ENCODE measurements around the gene SLC2A9. TPM values are rescaled to one million over a fixed set of nuclear protein-coding genes. Genes with fewer than 3 reads are reported as not detected.

The SLC2A9 gene
- total RNA-seq, 2 donors from 2014 or later = 0.95 to 1.9 TPM

GRCh38 chr4:9847968-9848748 is 173.1 kb downstream of the SLC2A9 start:
- Histone ChIP-seq H3K27me3 (ENCODE audit: control insufficient read depth, insufficient read depth, low read length, poor library complexity, severe bottlenecking) (no peaks in the 10 kb centered on the region), H3K4me1 (ENCODE audit: control insufficient read depth, insufficient read depth, low read length) (no peaks in the 10 kb centered on the region), H3K36me3 (ENCODE audit: control insufficient read depth, insufficient read depth, low read length) (no peaks in the 10 kb centered on the region), H3K27ac (ENCODE audit: low read depth, low read length) (no peak overlapping the region), H3K9me3 (ENCODE audit: control insufficient read depth, low read length) (no peaks in the 10 kb centered on the region), H3K9ac (ENCODE audit: extremely low read depth, low read length, poor library complexity, severe bottlenecking) (no peak overlapping the region), H3K4me3 (ENCODE audit: low read length) (no peak overlapping the region)
- no peak for DNase-seq
- Mint-ChIP-seq H3K9me3 (peaks cover 3% of the 10 kb centered on the region), H3K4me1 (peaks cover 2% of the 10 kb centered on the region), H3K4me3 (no peak overlapping the region), H3K27me3 (ENCODE audit: insufficient read depth) (peaks cover 3% of the 10 kb centered on the region), H3K36me3 (ENCODE audit: low read depth) (no peaks in the 10 kb centered on the region), H3K27ac (no peak overlapping the region)
- TF ChIP-seq CTCF (conservative IDR thresholded peaks at IDR 0.05) = no peak
- 92 to 100% methylated on average over 2 to 5 of the region's 5 CpGs for WGBS, 2 experiments (ENCODE audit: insufficient coverage in 1 of 2, insufficient read length in 1 of 2)

GRCh38 chr4:9845791-9846493 is 175.4 kb downstream of the SLC2A9 start:
- H3K4me1 ChIP-seq (ENCODE audit: control insufficient read depth, insufficient read depth, low read length) = no peaks in the 10 kb centered on the region
- Mint-ChIP-seq H3K27me3 (ENCODE audit: insufficient read depth) (peaks cover 3% of the 10 kb centered on the region), H3K4me3 (no peak overlapping the region), H3K36me3 (ENCODE audit: low read depth) (no peaks in the 10 kb centered on the region), H3K27ac (no peak overlapping the region), H3K4me1 (peaks cover 2% of the 10 kb centered on the region), H3K9me3 (peaks cover 13% of the 10 kb centered on the region)
- WGBS, 2 experiments (ENCODE audit: insufficient coverage in 1 of 2, insufficient read length in 1 of 2) = 89 to 99% methylated on average over 7 to 9 of the region's 9 CpGs
- peak; percentile 16 for TF ChIP-seq CTCF (conservative IDR thresholded peaks at IDR 0.05)
- H3K36me3 ChIP-seq (ENCODE audit: control insufficient read depth, insufficient read depth, low read length) = no peaks in the 10 kb centered on the region
- H3K27me3 ChIP-seq (ENCODE audit: control insufficient read depth, insufficient read depth, low read length, poor library complexity, severe bottlenecking) = no peaks in the 10 kb centered on the region
- no peak overlapping the region for H3K4me3 ChIP-seq (ENCODE audit: low read length)
- DNase-seq = no peak
- no peak overlapping the region for H3K9ac ChIP-seq (ENCODE audit: extremely low read depth, low read length, poor library complexity, severe bottlenecking)
- peaks cover 9% of the 10 kb centered on the region for H3K9me3 ChIP-seq (ENCODE audit: control insufficient read depth, low read length)
- no peak overlapping the region for H3K27ac ChIP-seq (ENCODE audit: low read depth, low read length)

- H3K9ac ChIP-seq (ENCODE audit: extremely low read depth, low read length, poor library complexity, severe bottlenecking) = no peak overlapping the region
- H3K36me3 Mint-ChIP-seq (ENCODE audit: low read depth) = no peaks in the 10 kb centered on the region
- H3K9me3 ChIP-seq (ENCODE audit: control insufficient read depth, low read length) = peaks cover 19% of the 10 kb centered on the region
- no peak for TF ChIP-seq CTCF (conservative IDR thresholded peaks at IDR 0.05)
- H3K4me3 Mint-ChIP-seq = no peak overlapping the region
- no peaks in the 10 kb centered on the region for H3K27me3 ChIP-seq (ENCODE audit: control insufficient read depth, insufficient read depth, low read length, poor library complexity, severe bottlenecking)
- H3K4me1 Mint-ChIP-seq = no peaks in the 10 kb centered on the region
- no peak overlapping the region for H3K27ac ChIP-seq (ENCODE audit: low read depth, low read length)
- no peaks in the 10 kb centered on the region for H3K36me3 ChIP-seq (ENCODE audit: control insufficient read depth, insufficient read depth, low read length)
- 88 to 94% methylated on average over 2 of the region's 2 CpGs for WGBS, 2 experiments (ENCODE audit: insufficient coverage in 1 of 2, insufficient read length in 1 of 2)
- peaks cover 29% of the 10 kb centered on the region for H3K9me3 Mint-ChIP-seq
- no peak overlapping the region for H3K27ac Mint-ChIP-seq
- H3K4me3 ChIP-seq (ENCODE audit: low read length) = no peak overlapping the region
- peaks cover 4% of the 10 kb centered on the region for H3K27me3 Mint-ChIP-seq (ENCODE audit: insufficient read depth)
- DNase-seq = no peak
- H3K4me1 ChIP-seq (ENCODE audit: control insufficient read depth, insufficient read depth, low read length) = no peaks in the 10 kb centered on the region
These were observed 180.2 kb downstream of the SLC2A9 start for GRCh38 chr4:9841072-9841471.

Measured in endodermal cell (in vitro differentiated cells).